ENCODE measurements around the gene BMP7. TPM values are rescaled to one million over a fixed set of nuclear protein-coding genes. Genes with fewer than 3 reads are reported as not detected.
A peak's percentile ranks its signal among the peaks of the same experiment; 100 is the strongest.

Gene BMP7
- total RNA-seq, 1 donor = not detected

DNA sequence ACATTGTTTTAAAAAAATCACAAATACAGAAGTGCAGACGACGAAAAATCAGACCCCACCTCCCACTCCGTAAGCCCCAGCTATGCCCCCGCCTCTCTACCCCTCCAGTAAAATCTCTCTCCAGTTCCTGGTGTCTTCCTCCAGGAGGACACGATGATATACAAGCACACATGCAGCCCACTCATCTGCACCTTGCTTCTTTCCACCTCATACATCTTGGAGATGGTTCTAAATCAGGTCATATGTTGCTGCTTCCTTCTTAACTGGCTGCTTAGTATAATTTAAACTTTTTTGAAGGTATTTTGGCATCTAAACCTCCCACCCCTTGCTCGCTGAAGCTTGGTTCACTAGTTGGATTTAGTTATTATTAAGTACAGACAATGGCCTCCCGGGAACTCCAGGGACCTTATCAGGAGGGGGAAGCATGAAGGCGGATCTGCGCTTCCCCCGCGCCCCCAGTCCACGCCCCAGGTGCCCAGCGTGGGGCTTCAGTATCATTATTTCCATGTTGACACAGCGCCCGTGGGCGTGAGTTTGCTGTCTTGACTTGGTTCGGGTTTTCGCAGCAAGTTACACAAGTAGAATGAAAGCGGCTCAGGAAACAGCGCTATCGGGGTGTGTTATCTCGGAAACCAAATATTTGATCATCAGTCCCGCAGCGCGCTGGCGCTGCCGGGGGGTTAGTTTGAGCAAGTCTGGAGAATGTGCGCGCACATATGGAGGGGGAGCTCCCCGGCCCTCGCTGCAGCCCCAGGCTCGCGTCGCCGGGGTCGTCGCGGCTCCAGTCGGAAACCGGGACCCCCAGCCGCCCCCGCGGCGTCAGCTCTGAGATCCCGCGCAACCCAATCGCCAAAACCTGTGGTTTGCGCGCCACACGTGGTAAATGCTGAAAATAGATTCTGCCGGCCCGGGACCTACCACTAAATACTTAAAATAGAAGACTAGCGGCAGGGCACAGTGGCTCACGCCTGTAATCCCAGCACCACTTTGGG lies 2.3 kb downstream of the BMP7 start:
- no peaks in the 10 kb centered on the region for H3K4me1 ChIP-seq (ENCODE audit: insufficient read depth, low read length)
- peaks cover 34% of the 10 kb centered on the region for H3K27me3 ChIP-seq (ENCODE audit: insufficient read depth, low read length)
- H3K27ac ChIP-seq (ENCODE audit: low read depth, low read length) = no peak overlapping the region
- DNase-seq (ENCODE audit: insufficient read length, low spot score, missing footprints) = peak; percentile 82
- TF ChIP-seq, protein P1, sequence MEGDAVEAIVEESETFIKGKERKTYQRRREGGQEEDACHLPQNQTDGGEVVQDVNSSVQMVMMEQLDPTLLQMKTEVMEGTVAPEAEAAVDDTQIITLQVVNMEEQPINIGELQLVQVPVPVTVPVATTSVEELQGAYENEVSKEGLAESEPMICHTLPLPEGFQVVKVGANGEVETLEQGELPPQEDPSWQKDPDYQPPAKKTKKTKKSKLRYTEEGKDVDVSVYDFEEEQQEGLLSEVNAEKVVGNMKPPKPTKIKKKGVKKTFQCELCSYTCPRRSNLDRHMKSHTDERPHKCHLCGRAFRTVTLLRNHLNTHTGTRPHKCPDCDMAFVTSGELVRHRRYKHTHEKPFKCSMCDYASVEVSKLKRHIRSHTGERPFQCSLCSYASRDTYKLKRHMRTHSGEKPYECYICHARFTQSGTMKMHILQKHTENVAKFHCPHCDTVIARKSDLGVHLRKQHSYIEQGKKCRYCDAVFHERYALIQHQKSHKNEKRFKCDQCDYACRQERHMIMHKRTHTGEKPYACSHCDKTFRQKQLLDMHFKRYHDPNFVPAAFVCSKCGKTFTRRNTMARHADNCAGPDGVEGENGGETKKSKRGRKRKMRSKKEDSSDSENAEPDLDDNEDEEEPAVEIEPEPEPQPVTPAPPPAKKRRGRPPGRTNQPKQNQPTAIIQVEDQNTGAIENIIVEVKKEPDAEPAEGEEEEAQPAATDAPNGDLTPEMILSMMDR (IDR thresholded peaks at IDR 0.05; ENCODE audit: extremely low read depth, low read depth, low read length) = no peak
- no peaks in the 10 kb centered on the region for H3K9me3 ChIP-seq (ENCODE audit: low read depth, low read length)
- H3K36me3 ChIP-seq (ENCODE audit: insufficient read depth, low read length) = no peaks in the 10 kb centered on the region
- H3K79me2 ChIP-seq (ENCODE audit: insufficient read depth, low read length) = no peaks in the 10 kb centered on the region
- H2AFZ ChIP-seq (ENCODE audit: low read length) = no peak overlapping the region
- H3K4me2 ChIP-seq (ENCODE audit: insufficient read depth, low read length) = no peak overlapping the region
- no peak overlapping the region for H3K4me3 ChIP-seq (ENCODE audit: insufficient read depth, low read length)
- H4K20me1 ChIP-seq (ENCODE audit: insufficient read depth, low read length) = no peaks in the 10 kb centered on the region

DNA sequence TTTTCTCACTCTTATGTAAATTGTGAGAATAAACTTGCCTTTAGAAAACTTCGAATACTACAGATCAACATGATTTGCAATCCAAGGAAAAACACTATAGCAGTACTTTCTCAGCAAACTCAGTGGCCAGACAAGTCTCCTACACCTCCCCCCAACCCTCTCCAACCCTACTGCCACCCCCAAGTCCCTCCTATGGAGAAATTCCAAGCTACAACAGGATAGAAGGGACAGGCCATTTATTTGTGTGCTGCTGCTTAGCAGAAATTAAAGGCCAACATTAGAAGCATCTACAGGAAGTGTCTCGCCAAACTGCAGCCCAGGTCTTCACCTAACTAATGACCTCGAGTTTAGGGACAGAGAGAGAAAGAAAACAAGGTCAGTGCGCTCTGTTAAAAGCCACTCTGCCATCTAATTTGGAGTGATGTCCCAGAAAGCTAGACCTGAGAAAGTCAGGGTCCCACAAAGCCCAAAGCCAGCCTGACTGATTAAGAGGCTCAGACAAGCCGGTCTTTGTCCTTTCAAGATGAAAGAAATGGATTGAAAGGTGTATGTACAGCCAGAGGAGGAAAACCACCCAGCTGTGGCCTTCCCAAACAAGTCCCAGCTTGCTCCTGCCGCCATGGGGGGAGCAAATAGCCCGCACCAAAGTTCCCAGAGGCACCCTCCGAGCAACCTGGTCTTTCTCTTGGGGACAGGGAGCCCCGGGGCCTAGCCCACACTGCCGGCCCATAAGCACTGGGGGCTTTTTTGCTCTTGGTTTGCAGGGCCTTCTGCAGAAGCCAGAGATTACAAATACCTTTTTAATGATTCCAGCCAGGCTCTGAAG lies 3.4 kb downstream of the BMP7 start:
- H3K27me3 ChIP-seq (ENCODE audit: insufficient read depth, low read length) = peaks cover 39% of the 10 kb centered on the region
- no peak overlapping the region for H3K4me2 ChIP-seq (ENCODE audit: insufficient read depth, low read length)
- no peak overlapping the region for H3K27ac ChIP-seq (ENCODE audit: low read depth, low read length)
- H3K79me2 ChIP-seq (ENCODE audit: insufficient read depth, low read length) = no peaks in the 10 kb centered on the region
- no peaks in the 10 kb centered on the region for H3K36me3 ChIP-seq (ENCODE audit: insufficient read depth, low read length)
- H3K4me3 ChIP-seq (ENCODE audit: insufficient read depth, low read length) = no peak overlapping the region
- H2AFZ ChIP-seq (ENCODE audit: low read length) = no peak overlapping the region
- no peaks in the 10 kb centered on the region for H4K20me1 ChIP-seq (ENCODE audit: insufficient read depth, low read length)
- H3K4me1 ChIP-seq (ENCODE audit: insufficient read depth, low read length) = no peaks in the 10 kb centered on the region
- TF ChIP-seq, protein P1 (IDR thresholded peaks at IDR 0.05; ENCODE audit: extremely low read depth, low read depth, low read length) = no peak
- H3K9me3 ChIP-seq (ENCODE audit: low read depth, low read length) = no peaks in the 10 kb centered on the region
- peak; percentile 85 for DNase-seq (ENCODE audit: insufficient read length, low spot score, missing footprints)

DNA sequence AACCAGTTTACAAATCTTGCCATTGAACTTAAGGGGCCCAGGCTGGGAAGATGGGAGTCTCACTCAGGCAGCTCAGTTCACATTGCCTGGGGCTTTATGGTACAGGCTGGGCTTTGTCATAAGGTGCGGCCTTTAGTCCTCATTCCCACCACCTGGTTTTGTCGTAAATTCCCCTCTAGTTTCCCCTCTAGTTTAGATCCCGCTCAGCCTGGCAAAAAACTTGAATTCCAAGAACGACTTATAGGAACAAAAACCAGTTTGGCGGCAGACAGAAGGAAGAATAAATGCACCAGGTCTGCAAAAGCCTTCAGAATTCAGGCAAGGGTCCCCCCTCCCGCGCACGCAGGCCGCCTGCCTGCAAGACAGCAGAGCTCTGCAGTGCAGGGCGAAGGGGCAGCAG lies 4.1 kb downstream of the BMP7 start:
- DNase-seq (ENCODE audit: insufficient read length, low spot score, missing footprints) = no peak
- TF ChIP-seq, protein P1 (IDR thresholded peaks at IDR 0.05; ENCODE audit: extremely low read depth, low read depth, low read length) = no peak
- H3K36me3 ChIP-seq (ENCODE audit: insufficient read depth, low read length) = no peaks in the 10 kb centered on the region
- H3K79me2 ChIP-seq (ENCODE audit: insufficient read depth, low read length) = no peaks in the 10 kb centered on the region
- H3K27ac ChIP-seq (ENCODE audit: low read depth, low read length) = no peak overlapping the region
- H3K9me3 ChIP-seq (ENCODE audit: low read depth, low read length) = no peaks in the 10 kb centered on the region
- H2AFZ ChIP-seq (ENCODE audit: low read length) = no peak overlapping the region
- no peaks in the 10 kb centered on the region for H3K4me1 ChIP-seq (ENCODE audit: insufficient read depth, low read length)
- no peak overlapping the region for H3K4me2 ChIP-seq (ENCODE audit: insufficient read depth, low read length)
- peaks cover 35% of the 10 kb centered on the region for H3K27me3 ChIP-seq (ENCODE audit: insufficient read depth, low read length)
- H3K4me3 ChIP-seq (ENCODE audit: insufficient read depth, low read length) = no peak overlapping the region
- H4K20me1 ChIP-seq (ENCODE audit: insufficient read depth, low read length) = no peaks in the 10 kb centered on the region

Measured in osteoblast (primary cell).